Vagina (tissue), 2 donors: ENCODE measurements around the gene SLC5A5.

ENCODE experiments used
- POLR2AphosphoS5 ChIP-seq, 2 donors: sonication (generic); formaldehyde crosslinking; IDR thresholded peaks; one replicate each; pipeline ENCODE4 v1.9.0; 2017; ENCODE audit warnings: antibody characterized with exemption in 2 of 2, mild to moderate bottlenecking in 2 of 2, low read depth in 1 of 2; ENCODE audit not compliant: insufficient read depth in 1 of 2
- TF ChIP-seq, protein P1 (sequence below), 3 experiments: fragments of 450-650 bp in 2 of 3; fragments of 200-600 bp in 1 of 3; sonication (generic) in 1 of 3; IDR thresholded peaks; one replicate each; pipeline ENCODE4 v1.5.1; 2017 to 2019; ENCODE audit warnings: antibody characterized with exemption in 3 of 3, mild to moderate bottlenecking in 2 of 3, moderate library complexity in 2 of 3

- TF ChIP-seq, protein P1, sequence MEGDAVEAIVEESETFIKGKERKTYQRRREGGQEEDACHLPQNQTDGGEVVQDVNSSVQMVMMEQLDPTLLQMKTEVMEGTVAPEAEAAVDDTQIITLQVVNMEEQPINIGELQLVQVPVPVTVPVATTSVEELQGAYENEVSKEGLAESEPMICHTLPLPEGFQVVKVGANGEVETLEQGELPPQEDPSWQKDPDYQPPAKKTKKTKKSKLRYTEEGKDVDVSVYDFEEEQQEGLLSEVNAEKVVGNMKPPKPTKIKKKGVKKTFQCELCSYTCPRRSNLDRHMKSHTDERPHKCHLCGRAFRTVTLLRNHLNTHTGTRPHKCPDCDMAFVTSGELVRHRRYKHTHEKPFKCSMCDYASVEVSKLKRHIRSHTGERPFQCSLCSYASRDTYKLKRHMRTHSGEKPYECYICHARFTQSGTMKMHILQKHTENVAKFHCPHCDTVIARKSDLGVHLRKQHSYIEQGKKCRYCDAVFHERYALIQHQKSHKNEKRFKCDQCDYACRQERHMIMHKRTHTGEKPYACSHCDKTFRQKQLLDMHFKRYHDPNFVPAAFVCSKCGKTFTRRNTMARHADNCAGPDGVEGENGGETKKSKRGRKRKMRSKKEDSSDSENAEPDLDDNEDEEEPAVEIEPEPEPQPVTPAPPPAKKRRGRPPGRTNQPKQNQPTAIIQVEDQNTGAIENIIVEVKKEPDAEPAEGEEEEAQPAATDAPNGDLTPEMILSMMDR (IDR thresholded peaks at IDR 0.05): no peak
- TF ChIP-seq POLR2AphosphoS5 (IDR thresholded peaks at IDR 0.05; ENCODE audit: insufficient read depth in 1 of 2, low read depth in 1 of 2): no peak
These were observed at the start of gene SLC5A5 for GRCh38 chr19:17871878-17872250.
